HepG2 (cell line): Measurements from ENCODE around the gene PFN1. TPM values are rescaled to one million over a fixed set of nuclear protein-coding genes. Genes with fewer than 3 reads are reported as not detected.

Source experiments
- ATAC-seq: fragments of 200-7000 bp; cut with Tn5 transposase; 3 replicates; pipeline ENCODE4 v1.9.1; 2020; ENCODE audit warnings: mild to moderate bottlenecking, moderate library complexity
- BruUV-seq: library from RNA; stranded (reverse); fragments of 400-500 nt; replicated peaks from 2 replicates; lab custom pipeline; 2021; lab: Mats Ljungman, UMichigan
- CTCF ChIA-PET: fragments of 300-600 bp; formaldehyde crosslinking; extraction: SDS; loops from one replicate; lab custom pipeline; 2021; ENCODE audit warnings: low total read pairs, inconsistent platforms, low intra/inter-chr PET ratio; lab: Yijun Ruan, JAX
- POLR2A ChIA-PET: fragments of 350-600 bp; sonication (Branson Sonifier 250); formaldehyde crosslinking; loops from one replicate; lab custom pipeline; 2020; ENCODE audit warnings: antibody characterized with exemption, inconsistent platforms; lab: Yijun Ruan, JAX
- DNase-seq: peaks from one replicate; pipeline ENCODE4 v3.0.0-alpha.2; 2015; ENCODE audit warnings: low spot score
- FAIRE-seq: peaks from 3 replicates; lab custom pipeline; 2011; peaks lifted over from hg19 to GRCh38; lab: Jason Lieb, UNC
- H2AFZ ChIP-seq: one replicate; pipeline ENCODE4 v1.6.1; 2011; ENCODE audit warnings: low read length, inconsistent platforms
- H3K27ac ChIP-seq: fragments of 300-600 bp; 3 replicates; pipeline ENCODE4 v1.8.0; 2011; ENCODE audit warnings: mixed run types, mild to moderate bottlenecking, mixed read lengths, low read length, inconsistent platforms; ENCODE audit not compliant: insufficient read depth; ENCODE audit errors: extremely low read length
- H3K27me3 ChIP-seq, 2 experiments: fragments of 200-600 bp in 1 of 2; 2 replicates in 1 of 2; 3 replicates in 1 of 2; pipeline versions ENCODE4 v1.6.0 to v1.8.0; 2011; ENCODE audit warnings: low read length in 2 of 2, mild to moderate bottlenecking in 2 of 2, moderate library complexity in 2 of 2, inconsistent platforms in 1 of 2; ENCODE audit not compliant: insufficient read depth in 2 of 2, control insufficient read depth in 1 of 2
- H3K36me3 ChIP-seq, 2 experiments: fragments of 200-600 bp in 1 of 2; replicated peaks in 1 of 2; 2 replicates in 1 of 2; 3 replicates in 1 of 2; pipeline versions ENCODE4 v1.5.1 to v1.8.0; 2011; ENCODE audit warnings: low read length in 2 of 2, inconsistent platforms in 1 of 2; ENCODE audit not compliant: insufficient read depth in 2 of 2, control insufficient read depth in 1 of 2
- H3K4me1 ChIP-seq: 2 replicates; pipeline ENCODE4 v1.5.1; 2012; ENCODE audit warnings: low read length, inconsistent platforms; ENCODE audit not compliant: insufficient read depth
- H3K4me2 ChIP-seq: 2 replicates; pipeline ENCODE4 v1.6.0; 2011; ENCODE audit warnings: low read depth, low read length, inconsistent platforms
- H3K4me3 ChIP-seq, 3 experiments: fragments of 200-600 bp in 1 of 3; sonication (generic), shearing (Covaris generic) in 1 of 3; replicated peaks in 1 of 3; 2 replicates each; pipeline ENCODE4 v1.5.1; 2011 to 2016; ENCODE audit warnings: low read length in 3 of 3, inconsistent platforms in 2 of 3, low read depth in 2 of 3, mild to moderate bottlenecking in 2 of 3, control low read depth in 1 of 3, mixed read lengths in 1 of 3; ENCODE audit not compliant: insufficient read depth in 1 of 3
- H3K79me2 ChIP-seq: one replicate; pipeline ENCODE4 v1.6.1; 2011; ENCODE audit warnings: low read length, inconsistent platforms; ENCODE audit not compliant: insufficient read depth
- H3K9ac ChIP-seq: 2 replicates; pipeline ENCODE4 v1.6.0; 2011; ENCODE audit warnings: mild to moderate bottlenecking, low read depth, low read length, inconsistent platforms; ENCODE audit not compliant: insufficient read depth
- H3K9me3 ChIP-seq: 2 replicates; pipeline ENCODE4 v1.5.1; 2012; ENCODE audit warnings: mild to moderate bottlenecking, low read length
- H4K20me1 ChIP-seq: 2 replicates; pipeline ENCODE4 v1.6.0; 2011; ENCODE audit warnings: inconsistent platforms, mild to moderate bottlenecking, low read length, moderate library complexity; ENCODE audit not compliant: insufficient read depth
- AGO2 ChIP-seq: fragments of 200-400 bp; formaldehyde crosslinking; optimal IDR thresholded peaks from 2 replicates; pipeline ENCODE3; 2017; ENCODE audit warnings: mild to moderate bottlenecking, low read depth, low read length, moderate library complexity
- HDAC6 ChIP-seq: fragments of 200-600 bp; sonication (generic); IDR thresholded peaks from 2 replicates; pipeline ENCODE4 v1.7.0; 2017; ENCODE audit warnings: mild to moderate bottlenecking, antibody characterized with exemption, low read length, low read depth
- MXI1 ChIP-seq: IDR thresholded peaks from 3 replicates; pipeline ENCODE4 v1.6.1; 2012; ENCODE audit warnings: low read depth, low read length, inconsistent platforms, borderline replicate concordance
- MYC ChIP-seq: sonication (generic); formaldehyde crosslinking; IDR thresholded peaks from 2 replicates; pipeline ENCODE4 v1.9.0; 2021; ENCODE audit warnings: missing genetic modification reagents, borderline replicate concordance
- NFIB ChIP-seq: sonication (generic); formaldehyde crosslinking; IDR thresholded peaks from 2 replicates; pipeline ENCODE4 v1.9.0; 2021; ENCODE audit warnings: missing genetic modification reagents, mild to moderate bottlenecking, borderline replicate concordance
- NPAS2 ChIP-seq: sonication (generic); formaldehyde crosslinking; IDR thresholded peaks from 2 replicates; pipeline ENCODE4 v1.8.0; 2022; ENCODE audit warnings: mild to moderate bottlenecking, missing genetic modification reagents, borderline replicate concordance
- POLR2A ChIP-seq, 2 experiments: IDR thresholded peaks; 2 replicates each; pipeline ENCODE4 v1.6.1; 2011; ENCODE audit warnings: low read depth in 2 of 2, low read length in 2 of 2, mild to moderate bottlenecking in 1 of 2, moderate library complexity in 1 of 2; ENCODE audit not compliant: insufficient read depth in 1 of 2
- SOX5 ChIP-seq: IDR thresholded peaks from 2 replicates; pipeline ENCODE4 v1.6.1; 2016; ENCODE audit warnings: borderline replicate concordance
- SP4 ChIP-seq: sonication (generic); formaldehyde crosslinking; IDR thresholded peaks from 2 replicates; pipeline ENCODE4 v1.8.1; 2023; ENCODE audit warnings: mild to moderate bottlenecking, missing genetic modification reagents
- ZC3H13 ChIP-seq: sonication (generic); formaldehyde crosslinking; IDR thresholded peaks from 2 replicates; pipeline ENCODE4 v1.8.1; 2023; ENCODE audit warnings: mild to moderate bottlenecking, missing genetic modification reagents, moderate library complexity
- ZFP1 ChIP-seq: IDR thresholded peaks from 2 replicates; pipeline ENCODE4 v1.6.1; 2016
- ZNF101 ChIP-seq: sonication (generic); formaldehyde crosslinking; IDR thresholded peaks from 2 replicates; pipeline ENCODE4 v1.4.0; 2020; ENCODE audit warnings: mild to moderate bottlenecking, low read depth, missing genetic modification reagents, borderline replicate concordance
- ZNF17 ChIP-seq: sonication (generic); formaldehyde crosslinking; IDR thresholded peaks from 2 replicates; pipeline ENCODE4 v1.5.0; 2020; ENCODE audit warnings: mild to moderate bottlenecking, missing genetic modification reagents
- ZNF34 ChIP-seq: sonication (generic); formaldehyde crosslinking; IDR thresholded peaks from 2 replicates; pipeline ENCODE4 v1.4.0; 2020; ENCODE audit warnings: mild to moderate bottlenecking, missing genetic modification reagents, borderline replicate concordance
- ZNF709 ChIP-seq: sonication (generic); formaldehyde crosslinking; IDR thresholded peaks from 2 replicates; pipeline ENCODE4 v1.5.0; 2020; ENCODE audit warnings: mild to moderate bottlenecking, missing genetic modification reagents
- WGBS: methylation state at CpG from one replicate; pipeline ENCODE4 v1.1.6; 2017; ENCODE audit warnings: low lambda C conversion rate; 5-methylcytosine and 5-hydroxymethylcytosine counted together
- in situ Hi-C: cut with HindIII; loops from 2 replicates; pipeline ENCODE4 v1.10.0; 2017; ENCODE audit warnings: low pct_unique_long_range_greater_than_20kb; ENCODE audit not compliant: extremely low pct_ligation_motif_present
- intact Hi-C: fragments of 100-400 bp; cut with micrococcal nuclease; formaldehyde crosslinking; loops from one replicate; pipeline ENCODE4 v1.10.0; 2022; ENCODE audit not compliant: unreplicated experiment
- polyA plus RNA-seq, 8 experiments: library from polyadenylated mRNA; depleted of rRNA in 3 of 8; stranded (reverse) in 7 of 8; unstranded in 1 of 8; fragments of >200 nt; fragmentation: Illumina TruSeq in 4 of 8; extraction: Trizol in 4 of 8; gene quantifications; 2 replicates each; pipeline versions ENCODE4 v1.2.1 to v1.2.3, GENCODE V29; 2011 to 2016; ENCODE audit warnings: low read depth in 4 of 8, missing spikeins in 1 of 8, mixed read lengths in 1 of 8; ENCODE audit not compliant: insufficient read depth in 1 of 8
- total RNA-seq, 5 experiments: library from RNA; depleted of rRNA; stranded (reverse); fragments of >200 nt; fragmentation: Illumina TruSeq; extraction: Trizol; gene quantifications; 2 replicates each; pipeline ENCODE4 v1.2.3, GENCODE V29; 2016; ENCODE audit warnings: low read depth in 1 of 5
- TF ChIP-seq, protein P1 (sequence below): sonication (generic); formaldehyde crosslinking; IDR thresholded peaks from 2 replicates; pipeline ENCODE4 v1.5.1; 2020; ENCODE audit warnings: mild to moderate bottlenecking, missing genetic modification reagents, moderate library complexity
- TF ChIP-seq, protein P2 (sequence below): fragments of 450-650 bp; IDR thresholded peaks from 2 replicates; pipeline ENCODE4 v1.6.1; 2016
- TF ChIP-seq, protein P3 (sequence below): sonication (generic); formaldehyde crosslinking; IDR thresholded peaks from 2 replicates; pipeline ENCODE4 v1.8.1; 2023; ENCODE audit warnings: mild to moderate bottlenecking, moderate library complexity, missing genetic modification reagents

The PFN1 gene
- total and polyA plus RNA-seq, 2 of the 13 experiments (the other 11 are each of a cell fraction or from before 2014, with no cell fraction given), result 494 to 613 TPM

DNA sequence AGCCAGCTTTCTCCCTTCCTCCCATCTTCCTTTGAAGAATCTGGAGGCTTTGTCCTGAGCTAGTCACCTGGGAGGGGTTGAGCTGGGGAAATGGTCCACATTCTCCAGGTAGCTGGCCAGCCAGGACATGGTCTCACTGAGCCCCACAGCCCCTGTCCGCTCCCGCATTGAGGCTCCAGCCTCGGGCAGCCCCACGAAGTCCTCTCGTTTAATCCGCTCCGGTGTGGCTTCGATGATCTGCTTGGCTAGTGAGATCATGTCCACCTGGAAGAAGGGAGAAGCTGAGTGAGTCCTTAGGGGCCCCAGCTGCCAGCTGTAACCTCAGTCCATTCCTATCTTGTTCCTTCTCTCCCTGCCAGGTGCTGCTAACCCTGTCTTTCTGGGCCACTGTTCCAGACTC lies 21.9 kb upstream of the PFN1 start:
- FAIRE-seq (no peak), DNase-seq (no peak), ATAC-seq (no peak)
- in situ Hi-C loops, result no loop called here
- no peaks in the 10 kb centered on the region; a peak in 1 of 5 replicates for H3K27me3 ChIP-seq
- POLR2A ChIA-PET, result interaction anchor here (0.9 to 10.5 kb wide), 11 partner anchors 13 to 199 kb away, joined by 3 to 273 read pairs (median 4); partner anchors contain the start of genes CAMTA2, ENO3, PFN1 and RNF167
- peak overlapping the region; percentile 92 for H3K27ac ChIP-seq
- H3K36me3 ChIP-seq, result peaks cover 0 to 10% of the 10 kb centered on the region in 2 experiments; a peak in 3 of 5 replicates
- peak overlapping the region; percentile 91; the same call in 1 of the 2 replicates for H3K9ac ChIP-seq
- H4K20me1 ChIP-seq, result no peaks in the 10 kb centered on the region
- no peaks in the 10 kb centered on the region for H3K9me3 ChIP-seq
- H3K4me2 ChIP-seq, result peak overlapping the region; percentile 82
- CTCF ChIA-PET, result interaction anchor here (0.9 kb wide), 1 partner anchor 61 kb away, joined by 3 read pairs; no protein-coding TSS in a partner anchor
- intact Hi-C loops, result no loop called here
- 97% methylated on average over 8 of the region's 8 CpGs for WGBS
- H2AFZ ChIP-seq, result no peak overlapping the region
- BruUV-seq, result no TSS peak
- H3K4me1 ChIP-seq, result peaks cover 31% of the 10 kb centered on the region
- peaks cover 27% of the 10 kb centered on the region for H3K79me2 ChIP-seq
- H3K4me3 ChIP-seq, result peak overlapping the region in 1 of 3 experiments; percentile 88; a peak in 2 of 6 replicates
- TF ChIP-seq, protein P1, sequence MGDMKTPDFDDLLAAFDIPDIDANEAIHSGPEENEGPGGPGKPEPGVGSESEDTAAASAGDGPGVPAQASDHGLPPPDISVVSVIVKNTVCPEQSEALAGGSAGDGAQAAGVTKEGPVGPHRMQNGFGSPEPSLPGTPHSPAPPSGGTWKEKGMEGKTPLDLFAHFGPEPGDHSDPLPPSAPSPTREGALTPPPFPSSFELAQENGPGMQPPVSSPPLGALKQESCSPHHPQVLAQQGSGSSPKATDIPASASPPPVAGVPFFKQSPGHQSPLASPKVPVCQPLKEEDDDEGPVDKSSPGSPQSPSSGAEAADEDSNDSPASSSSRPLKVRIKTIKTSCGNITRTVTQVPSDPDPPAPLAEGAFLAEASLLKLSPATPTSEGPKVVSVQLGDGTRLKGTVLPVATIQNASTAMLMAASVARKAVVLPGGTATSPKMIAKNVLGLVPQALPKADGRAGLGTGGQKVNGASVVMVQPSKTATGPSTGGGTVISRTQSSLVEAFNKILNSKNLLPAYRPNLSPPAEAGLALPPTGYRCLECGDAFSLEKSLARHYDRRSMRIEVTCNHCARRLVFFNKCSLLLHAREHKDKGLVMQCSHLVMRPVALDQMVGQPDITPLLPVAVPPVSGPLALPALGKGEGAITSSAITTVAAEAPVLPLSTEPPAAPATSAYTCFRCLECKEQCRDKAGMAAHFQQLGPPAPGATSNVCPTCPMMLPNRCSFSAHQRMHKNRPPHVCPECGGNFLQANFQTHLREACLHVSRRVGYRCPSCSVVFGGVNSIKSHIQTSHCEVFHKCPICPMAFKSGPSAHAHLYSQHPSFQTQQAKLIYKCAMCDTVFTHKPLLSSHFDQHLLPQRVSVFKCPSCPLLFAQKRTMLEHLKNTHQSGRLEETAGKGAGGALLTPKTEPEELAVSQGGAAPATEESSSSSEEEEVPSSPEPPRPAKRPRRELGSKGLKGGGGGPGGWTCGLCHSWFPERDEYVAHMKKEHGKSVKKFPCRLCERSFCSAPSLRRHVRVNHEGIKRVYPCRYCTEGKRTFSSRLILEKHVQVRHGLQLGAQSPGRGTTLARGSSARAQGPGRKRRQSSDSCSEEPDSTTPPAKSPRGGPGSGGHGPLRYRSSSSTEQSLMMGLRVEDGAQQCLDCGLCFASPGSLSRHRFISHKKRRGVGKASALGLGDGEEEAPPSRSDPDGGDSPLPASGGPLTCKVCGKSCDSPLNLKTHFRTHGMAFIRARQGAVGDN (CRISPR knock-in tag), result peak; percentile 28; the same call in 1 of the 2 replicates
- TF ChIP-seq ZNF709 (0 out of 2 replicates have a peak, but pooled peaks have one; percentile 34), ZNF17 (CRISPR knock-in tag) (no peak), ZNF101 (CRISPR knock-in tag) (no peak), AGO2 (peak; percentile 56), SP4 (CRISPR knock-in tag) (0 out of 2 replicates have a peak, but pooled peaks have one; percentile 2), ZFP1 (CRISPR knock-in tag) (no peak), SOX5 (CRISPR knock-in tag) (no peak), ZC3H13 (0 out of 2 replicates have a peak, but pooled peaks have one; percentile 16), MYC (no peak), ZNF34 (CRISPR knock-in tag) (no peak), HDAC6 (no peak), POLR2A (IDR thresholded peaks at IDR 0.05; ENCODE audit: insufficient read depth in 1 of 2, low read depth in 2 of 2, low read length in 2 of 2) (0 out of 4 replicates have a peak, but pooled peaks of 1 of the 2 experiments have one; percentile 35), NPAS2 (CRISPR knock-in tag) (no peak), NFIB (CRISPR knock-in tag) (no peak), MXI1 (no peak)
- TF ChIP-seq, protein P2, sequence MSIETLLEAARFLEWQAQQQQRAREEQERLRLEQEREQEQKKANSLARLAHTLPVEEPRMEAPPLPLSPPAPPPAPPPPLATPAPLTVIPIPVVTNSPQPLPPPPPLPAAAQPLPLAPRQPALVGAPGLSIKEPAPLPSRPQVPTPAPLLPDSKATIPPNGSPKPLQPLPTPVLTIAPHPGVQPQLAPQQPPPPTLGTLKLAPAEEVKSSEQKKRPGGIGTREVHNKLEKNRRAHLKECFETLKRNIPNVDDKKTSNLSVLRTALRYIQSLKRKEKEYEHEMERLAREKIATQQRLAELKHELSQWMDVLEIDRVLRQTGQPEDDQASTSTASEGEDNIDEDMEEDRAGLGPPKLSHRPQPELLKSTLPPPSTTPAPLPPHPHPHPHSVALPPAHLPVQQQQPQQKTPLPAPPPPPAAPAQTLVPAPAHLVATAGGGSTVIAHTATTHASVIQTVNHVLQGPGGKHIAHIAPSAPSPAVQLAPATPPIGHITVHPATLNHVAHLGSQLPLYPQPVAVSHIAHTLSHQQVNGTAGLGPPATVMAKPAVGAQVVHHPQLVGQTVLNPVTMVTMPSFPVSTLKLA, result no peak
- TF ChIP-seq, protein P3, sequence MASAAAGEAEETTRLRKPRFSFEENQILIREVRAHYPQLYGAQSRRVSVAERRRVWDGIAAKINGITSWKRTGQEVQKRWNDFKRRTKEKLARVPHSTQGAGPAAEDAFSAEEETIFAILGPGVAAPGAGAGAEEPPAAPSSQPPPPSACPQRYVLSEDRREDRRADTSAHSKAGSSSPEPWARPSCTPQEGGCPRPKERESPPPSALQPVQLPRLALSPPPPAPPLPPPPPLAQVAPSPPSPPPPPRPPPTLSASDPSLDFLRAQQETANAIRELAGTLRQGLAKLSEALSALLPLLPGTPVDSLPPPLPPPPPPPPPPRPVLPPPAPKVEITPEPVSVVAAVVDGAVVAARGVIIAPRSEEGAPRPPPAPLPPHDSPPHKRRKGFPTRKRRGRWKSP (CRISPR knock-in tag), result no peak
